A673 (cell line): Measurements from ENCODE around the gene EXOC3L1. TPM values are rescaled to one million over a fixed set of nuclear protein-coding genes. Genes with fewer than 3 reads are reported as not detected.
A peak's percentile ranks its signal among the peaks of the same experiment; 100 is the strongest.

Source experiments
- BruUV-seq: library from RNA; stranded (reverse); fragments of 400-500 nt; replicated peaks from 2 replicates; lab custom pipeline; 2021; lab: Mats Ljungman, UMichigan
- CTCF ChIA-PET: fragments of 300-600 bp; sonication (Branson Sonifier 250); formaldehyde crosslinking; loops from one replicate; lab custom pipeline; 2022; ENCODE audit warnings: antibody characterized with exemption; lab: Charles Lee
- POLR2A ChIA-PET: fragments of 300-600 bp; sonication (Branson Sonifier 250); formaldehyde crosslinking; loops from one replicate; lab custom pipeline; 2022; ENCODE audit warnings: antibody characterized with exemption; ENCODE audit not compliant: low non-redundant PET; lab: Charles Lee
- DNase-seq: peaks from one replicate; pipeline ENCODE4 v3.0.0-alpha.2; 2015; ENCODE audit warnings: low spot score
- H3K27ac ChIP-seq: fragments of 200-600 bp; sonication (generic); 2 replicates; pipeline ENCODE4 v1.5.1; 2016; ENCODE audit warnings: mixed run types, low read depth, mild to moderate bottlenecking, mixed read lengths, antibody characterized with exemption, low read length; ENCODE audit not compliant: poor library complexity, severe bottlenecking
- H3K27me3 ChIP-seq: fragments of 200-600 bp; sonication (generic); replicated peaks from 2 replicates; pipeline ENCODE4 v1.6.1; 2017; ENCODE audit warnings: mixed run types, low read depth, mild to moderate bottlenecking, mixed read lengths, antibody characterized with exemption, low read length; ENCODE audit not compliant: insufficient read depth, poor library complexity
- H3K36me3 ChIP-seq: fragments of 200-600 bp; sonication (generic); 2 replicates; pipeline ENCODE4 v1.6.1; 2016; ENCODE audit warnings: mixed run types, mild to moderate bottlenecking, mixed read lengths, antibody characterized with exemption, low read length; ENCODE audit not compliant: insufficient read depth, poor library complexity, severe bottlenecking
- H3K4me1 ChIP-seq: fragments of 200-600 bp; sonication (generic); 2 replicates; pipeline ENCODE4 v1.6.1; 2017; ENCODE audit warnings: mixed run types, mild to moderate bottlenecking, mixed read lengths, antibody characterized with exemption, low read length; ENCODE audit not compliant: insufficient read depth, poor library complexity, severe bottlenecking
- H3K4me3 ChIP-seq: fragments of 200-600 bp; sonication (generic); 2 replicates; pipeline ENCODE4 v1.5.1; 2016; ENCODE audit warnings: low read depth, mixed run types, mild to moderate bottlenecking, mixed read lengths, low read length; ENCODE audit not compliant: poor library complexity, severe bottlenecking
- H3K9me3 ChIP-seq: fragments of 200-600 bp; sonication (generic); 2 replicates; pipeline ENCODE4 v1.6.1; 2016; ENCODE audit warnings: mixed run types, low read depth, mild to moderate bottlenecking, mixed read lengths, antibody characterized with exemption, low read length; ENCODE audit not compliant: poor library complexity, severe bottlenecking
- EZH2 ChIP-seq: fragments of 200-600 bp; sonication (generic); IDR thresholded peaks from 2 replicates; pipeline ENCODE4 v1.6.1; 2017; ENCODE audit warnings: borderline replicate concordance, low read depth, mild to moderate bottlenecking, mixed read lengths, antibody characterized with exemption, low read length; ENCODE audit not compliant: poor library complexity, severe bottlenecking
- intact Hi-C: fragments of 100-400 bp; cut with micrococcal nuclease; formaldehyde crosslinking; loops from one replicate; pipeline ENCODE4 v1.10.0; 2022; ENCODE audit not compliant: unreplicated experiment
- total RNA-seq: library from RNA; stranded (reverse); gene quantifications from 2 replicates; pipeline ENCODE4 v1.2.3, GENCODE V29; 2021
- TF ChIP-seq, protein P1 (sequence below): fragments of 300-800, 200-600 bp; sonication (generic); conservative IDR thresholded peaks from 2 replicates; pipeline ENCODE4 v1.5.1; 2017; ENCODE audit warnings: low read depth, mild to moderate bottlenecking, antibody characterized with exemption, low read length, moderate library complexity, mixed read lengths

EXOC3L1 gene
- total RNA-seq, 1 experiment from 2014 or later, result 0.32 TPM

GRCh38 chr16:67163999-67164558, 25.9 kb downstream of the EXOC3L1 start:
- H3K4me1 ChIP-seq, result no peaks in the 10 kb centered on the region
- no peak for DNase-seq
- no peak overlapping the region for H3K4me3 ChIP-seq
- no peaks in the 10 kb centered on the region for H3K27me3 ChIP-seq
- ChIA-PET CTCF (no interaction called here), POLR2A (no interaction called here)
- intact Hi-C loops, result no loop called here
- H3K27ac ChIP-seq, result no peak overlapping the region
- no peaks in the 10 kb centered on the region for H3K36me3 ChIP-seq
- TF ChIP-seq EZH2, result no peak
- TF ChIP-seq, protein P1, sequence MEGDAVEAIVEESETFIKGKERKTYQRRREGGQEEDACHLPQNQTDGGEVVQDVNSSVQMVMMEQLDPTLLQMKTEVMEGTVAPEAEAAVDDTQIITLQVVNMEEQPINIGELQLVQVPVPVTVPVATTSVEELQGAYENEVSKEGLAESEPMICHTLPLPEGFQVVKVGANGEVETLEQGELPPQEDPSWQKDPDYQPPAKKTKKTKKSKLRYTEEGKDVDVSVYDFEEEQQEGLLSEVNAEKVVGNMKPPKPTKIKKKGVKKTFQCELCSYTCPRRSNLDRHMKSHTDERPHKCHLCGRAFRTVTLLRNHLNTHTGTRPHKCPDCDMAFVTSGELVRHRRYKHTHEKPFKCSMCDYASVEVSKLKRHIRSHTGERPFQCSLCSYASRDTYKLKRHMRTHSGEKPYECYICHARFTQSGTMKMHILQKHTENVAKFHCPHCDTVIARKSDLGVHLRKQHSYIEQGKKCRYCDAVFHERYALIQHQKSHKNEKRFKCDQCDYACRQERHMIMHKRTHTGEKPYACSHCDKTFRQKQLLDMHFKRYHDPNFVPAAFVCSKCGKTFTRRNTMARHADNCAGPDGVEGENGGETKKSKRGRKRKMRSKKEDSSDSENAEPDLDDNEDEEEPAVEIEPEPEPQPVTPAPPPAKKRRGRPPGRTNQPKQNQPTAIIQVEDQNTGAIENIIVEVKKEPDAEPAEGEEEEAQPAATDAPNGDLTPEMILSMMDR, result no peak
- BruUV-seq, result no TSS peak
- no peaks in the 10 kb centered on the region for H3K9me3 ChIP-seq

- TF ChIP-seq EZH2, result no peak
- TF ChIP-seq, protein P1, result no peak
- CTCF ChIA-PET, result no interaction called here
- no TSS peak for BruUV-seq
- H3K27me3 ChIP-seq, result no peaks in the 10 kb centered on the region
- H3K4me3 ChIP-seq, result no peak overlapping the region
- POLR2A ChIA-PET, result no interaction called here
- no peaks in the 10 kb centered on the region for H3K36me3 ChIP-seq
- H3K9me3 ChIP-seq, result no peaks in the 10 kb centered on the region
- H3K27ac ChIP-seq, result no peak overlapping the region
- peaks cover 4% of the 10 kb centered on the region for H3K4me1 ChIP-seq
- DNase-seq, result no peak
- intact Hi-C loops, result no loop called here
Observed at GRCh38 chr16:67163164-67163998, 26.6 kb downstream of the EXOC3L1 start.

- H3K4me1 ChIP-seq, result peaks cover 4% of the 10 kb centered on the region
- no TSS peak for BruUV-seq
- H3K27ac ChIP-seq, result no peak overlapping the region
- DNase-seq, result peak; percentile 33
- no peak overlapping the region for H3K4me3 ChIP-seq
- ChIA-PET POLR2A (no interaction called here), CTCF (no interaction called here)
- H3K36me3 ChIP-seq, result no peaks in the 10 kb centered on the region
- no peaks in the 10 kb centered on the region for H3K27me3 ChIP-seq
- TF ChIP-seq, protein P1, result no peak
- TF ChIP-seq EZH2, result no peak
- intact Hi-C loops, result no loop called here
- H3K9me3 ChIP-seq, result no peaks in the 10 kb centered on the region
Observed at GRCh38 chr16:67162506-67163163, 27.3 kb downstream of the EXOC3L1 start.
